LNCAP (cell line): ENCODE data around the gene CT47A1.
"Not testable (repeated sequence)": the region's sequence is repeated elsewhere in the genome, so short reads cannot be mapped to it uniquely, and the experiment has no call there.

Experiments used
- CTCF ChIP-seq: fragments of 450-650 bp; IDR thresholded peaks from 2 replicates; pipeline ENCODE4 v1.5.1; 2017; ENCODE audit warnings: mild to moderate bottlenecking

CT47A1 gene

GRCh38 chrX:121009764-121010163, 24.2 kb upstream of the CT47A1 start:
- no peak for TF ChIP-seq CTCF

GRCh38 chrX:121008920-121009319, 23.4 kb upstream of the CT47A1 start:
- no peak for TF ChIP-seq CTCF

DNA sequence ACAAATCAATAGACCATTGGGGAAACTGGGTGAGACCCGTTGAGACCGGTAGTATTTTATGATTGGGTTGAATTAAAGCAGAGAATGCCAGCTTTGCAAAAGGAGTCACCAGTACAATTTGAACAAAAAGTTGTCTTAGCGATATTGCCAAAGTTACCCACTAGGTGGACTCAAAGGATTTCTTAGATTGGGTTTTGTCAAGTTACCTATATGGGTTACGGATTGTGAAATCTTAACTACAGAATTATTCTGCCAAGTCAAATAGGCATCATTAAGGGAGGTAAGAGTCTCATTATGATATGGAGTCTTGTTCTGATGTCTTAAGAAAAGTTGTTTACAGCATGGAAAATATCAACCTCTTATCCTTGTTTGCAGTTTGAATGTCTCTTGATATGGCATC, 15.0 kb upstream of the CT47A1 start:
- peak; percentile 43; the same call in 1 of the 2 replicates for TF ChIP-seq CTCF

GRCh38 chrX:120999413-120999812, 13.9 kb upstream of the CT47A1 start:
- TF ChIP-seq CTCF = no peak

DNA sequence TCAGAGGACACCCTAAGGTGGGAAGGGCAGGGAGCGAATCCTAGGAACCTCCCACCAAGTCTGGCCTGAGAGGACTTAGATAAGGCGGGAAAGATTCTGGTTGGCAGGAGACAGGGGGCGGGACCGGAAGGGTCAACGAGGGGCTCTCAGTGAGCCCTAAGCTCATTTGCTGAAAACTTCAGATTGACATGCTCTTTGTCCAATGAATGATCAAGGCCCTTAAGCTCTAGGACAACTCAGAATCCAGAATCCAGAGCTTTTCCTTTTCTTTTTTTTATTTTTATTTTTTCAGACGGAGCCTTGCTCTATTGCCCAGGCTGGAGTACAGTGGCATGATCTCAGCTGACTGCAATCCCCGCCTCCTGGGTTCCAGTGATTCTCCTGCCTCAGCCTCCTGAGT, 29.1 kb downstream of the CT47A1 start, which contains the start of gene CT47A7:
CT47A7 (minus strand) TSS at position 101 of the 400 bp plus-strand sequence. CDS start 255 bp downstream, outside the sequence.
- not testable (repeated sequence) for TF ChIP-seq CTCF
